ENCODE measurements around the gene SNX4. TPM values are rescaled to one million over a fixed set of nuclear protein-coding genes. Genes with fewer than 3 reads are reported as not detected.
"Not testable (repeated sequence)": the region's sequence is repeated elsewhere in the genome, so short reads cannot be mapped to it uniquely, and the experiment has no call there.

Gene SNX4
- total RNA-seq = 24.6 TPM
- 10 to 100 TPM; 23.0 to 36.6 (median 26.9) TPM for polyA plus RNA-seq

- peaks cover 11% of the 10 kb centered on the region for H3K36me3 Mint-ChIP-seq
Measured at GRCh38 chr3:125519678-125520562, at the start of gene SNX4. Gene SNX4 (minus strand): TSS chr3:125520202. CDS start chr3:125520172, 30 bp downstream.

GRCh38 chr3:125556314-125556713 lies 36.3 kb upstream of the SNX4 start:
- ATAC-seq (ENCODE audit: low read depth in 2 of 2) = no peak
- no peaks in the 10 kb centered on the region for H3K4me1 ChIP-seq (ENCODE audit: control insufficient read depth, insufficient read depth, low read length, poor library complexity, severe bottlenecking)
- H3K9me3 ChIP-seq (ENCODE audit: control insufficient read depth in 2 of 2, low read length in 2 of 2) = no peaks in the 10 kb centered on the region
- H3K27ac Mint-ChIP-seq = peak overlapping the region in 2 of 3 donors; percentile 12 to 52
- peaks cover 0 to 16% (median 6%) of the 10 kb centered on the region in 4 donors for H3K4me1 Mint-ChIP-seq
- DNase-seq = no peak
- H3K36me3 ChIP-seq (ENCODE audit: control insufficient read depth, insufficient read depth, low read length) = peaks cover 34% of the 10 kb centered on the region
- H3K4me3 ChIP-seq (ENCODE audit: low read depth, low read length) = no peak overlapping the region
- H3K27ac ChIP-seq (ENCODE audit: insufficient read depth, low read length, poor library complexity, severe bottlenecking) = no peak overlapping the region
- peaks cover 35% of the 10 kb centered on the region for H3K36me3 Mint-ChIP-seq
- H3K27me3 ChIP-seq (ENCODE audit: control insufficient read depth, insufficient read depth, low read length) = no peaks in the 10 kb centered on the region
- no peak overlapping the region for H3K4me3 Mint-ChIP-seq
- H3K27me3 Mint-ChIP-seq = no peaks in the 10 kb centered on the region
- no peaks in the 10 kb centered on the region for H3K9me3 Mint-ChIP-seq

More at GRCh38 chr3:125519678-125520562, at the start of gene SNX4:
- H3K36me3 ChIP-seq (ENCODE audit: control insufficient read depth, insufficient read depth, low read length) = peaks cover 5% of the 10 kb centered on the region
- peak within 1 kb of the TSS; percentile 91 for H3K4me3 ChIP-seq (ENCODE audit: low read depth, low read length)
- peak within 1 kb of the TSS; percentile 65 for H3K27ac ChIP-seq (ENCODE audit: insufficient read depth, low read length, poor library complexity, severe bottlenecking)
- ATAC-seq (ENCODE audit: low read depth in 2 of 2) = peak; percentile 98
- peak within 1 kb of the TSS; percentile 94 to 100 (median 96) for H3K4me3 Mint-ChIP-seq
- peaks cover 20% of the 10 kb centered on the region for H3K4me1 ChIP-seq (ENCODE audit: control insufficient read depth, insufficient read depth, low read length, poor library complexity, severe bottlenecking)
- H3K9me3 Mint-ChIP-seq = no peaks in the 10 kb centered on the region
- H3K4me1 Mint-ChIP-seq = peaks cover 21 to 50% (median 33%) of the 10 kb centered on the region in 4 donors
- H3K27me3 ChIP-seq (ENCODE audit: control insufficient read depth, insufficient read depth, low read length) = no peaks in the 10 kb centered on the region
- H3K27me3 Mint-ChIP-seq = peaks cover 4% of the 10 kb centered on the region
- no peaks in the 10 kb centered on the region for H3K9me3 ChIP-seq (ENCODE audit: control insufficient read depth in 2 of 2, low read length in 2 of 2)
- peak; percentile 84 to 92 (median 84) for DNase-seq
- peak within 1 kb of the TSS; percentile 87 to 97 (median 97) for H3K27ac Mint-ChIP-seq

- Histone ChIP-seq H3K4me3 (ENCODE audit: low read depth, low read length) (no peak overlapping the region), H3K27me3 (ENCODE audit: control insufficient read depth, insufficient read depth, low read length) (no peaks in the 10 kb centered on the region), H3K4me1 (ENCODE audit: control insufficient read depth, insufficient read depth, low read length, poor library complexity, severe bottlenecking) (no peaks in the 10 kb centered on the region), H3K9me3 (ENCODE audit: control insufficient read depth in 2 of 2, low read length in 2 of 2) (no peaks in the 10 kb centered on the region), H3K36me3 (ENCODE audit: control insufficient read depth, insufficient read depth, low read length) (peaks cover 30% of the 10 kb centered on the region), H3K27ac (ENCODE audit: insufficient read depth, low read length, poor library complexity, severe bottlenecking) (no peak overlapping the region)
- no peaks in the 10 kb centered on the region for H3K27me3 Mint-ChIP-seq
- H3K4me1 Mint-ChIP-seq = peaks cover 0 to 11% (median 6%) of the 10 kb centered on the region in 4 donors
- H3K9me3 Mint-ChIP-seq = no peaks in the 10 kb centered on the region
- DNase-seq (no peak), ATAC-seq (ENCODE audit: low read depth in 2 of 2) (no peak)
- peaks cover 23% of the 10 kb centered on the region for H3K36me3 Mint-ChIP-seq
- peak overlapping the region in 1 of 3 donors; percentile 0 for H3K27ac Mint-ChIP-seq
- no peak overlapping the region for H3K4me3 Mint-ChIP-seq
Measured at GRCh38 chr3:125552401-125552800, 32.4 kb upstream of the SNX4 start.

- peaks cover under 1% of the 10 kb centered on the region for H3K27me3 Mint-ChIP-seq
- Histone ChIP-seq H3K4me3 (ENCODE audit: low read depth, low read length) (no peak overlapping the region), H3K27ac (ENCODE audit: insufficient read depth, low read length, poor library complexity, severe bottlenecking) (no peak overlapping the region), H3K4me1 (ENCODE audit: control insufficient read depth, insufficient read depth, low read length, poor library complexity, severe bottlenecking) (no peaks in the 10 kb centered on the region), H3K36me3 (ENCODE audit: control insufficient read depth, insufficient read depth, low read length) (peaks cover 21% of the 10 kb centered on the region), H3K9me3 (ENCODE audit: control insufficient read depth in 2 of 2, low read length in 2 of 2) (no peaks in the 10 kb centered on the region), H3K27me3 (ENCODE audit: control insufficient read depth, insufficient read depth, low read length) (no peaks in the 10 kb centered on the region)
- DNase-seq (no peak), ATAC-seq (ENCODE audit: low read depth in 2 of 2) (no peak)
- H3K27ac Mint-ChIP-seq = no peak overlapping the region
- H3K36me3 Mint-ChIP-seq = peaks cover 27% of the 10 kb centered on the region
- H3K4me1 Mint-ChIP-seq = peaks cover 0 to 5% (median 1%) of the 10 kb centered on the region in 4 donors
- H3K4me3 Mint-ChIP-seq = no peak overlapping the region
- no peaks in the 10 kb centered on the region for H3K9me3 Mint-ChIP-seq
Measured at GRCh38 chr3:125528920-125529319, 8.9 kb upstream of the SNX4 start.

- Mint-ChIP-seq H3K4me3 (no peak overlapping the region), H3K4me1 (peaks cover 2 to 9% (median 3%) of the 10 kb centered on the region in 4 donors), H3K36me3 (peaks cover 19% of the 10 kb centered on the region), H3K27me3 (peaks cover 4% of the 10 kb centered on the region), H3K9me3 (no peaks in the 10 kb centered on the region), H3K27ac (no peak overlapping the region)
- H3K36me3 ChIP-seq (ENCODE audit: control insufficient read depth, insufficient read depth, low read length) = peaks cover 12% of the 10 kb centered on the region
- H3K4me1 ChIP-seq (ENCODE audit: control insufficient read depth, insufficient read depth, low read length, poor library complexity, severe bottlenecking) = peaks cover 5% of the 10 kb centered on the region
- no peaks in the 10 kb centered on the region for H3K27me3 ChIP-seq (ENCODE audit: control insufficient read depth, insufficient read depth, low read length)
- no peak overlapping the region for H3K27ac ChIP-seq (ENCODE audit: insufficient read depth, low read length, poor library complexity, severe bottlenecking)
- DNase-seq (no peak), ATAC-seq (ENCODE audit: low read depth in 2 of 2) (no peak)
- no peak overlapping the region for H3K4me3 ChIP-seq (ENCODE audit: low read depth, low read length)
- H3K9me3 ChIP-seq (ENCODE audit: control insufficient read depth in 2 of 2, low read length in 2 of 2) = no peaks in the 10 kb centered on the region
Measured at GRCh38 chr3:125525153-125525552, 5.2 kb upstream of the SNX4 start.

- peaks cover 10% of the 10 kb centered on the region for H3K36me3 Mint-ChIP-seq
- Histone ChIP-seq H3K4me1 (ENCODE audit: control insufficient read depth, insufficient read depth, low read length, poor library complexity, severe bottlenecking) (peaks cover 20% of the 10 kb centered on the region), H3K27ac (ENCODE audit: insufficient read depth, low read length, poor library complexity, severe bottlenecking) (peak overlapping the region; percentile 65), H3K4me3 (ENCODE audit: low read depth, low read length) (peak overlapping the region; percentile 91)
- H3K9me3 Mint-ChIP-seq; ATAC-seq (ENCODE audit: low read depth in 2 of 2); DNase-seq; H3K27me3 Mint-ChIP-seq; H3K9me3 ChIP-seq (ENCODE audit: control insufficient read depth in 2 of 2, low read length in 2 of 2); H3K27me3 ChIP-seq (ENCODE audit: control insufficient read depth, insufficient read depth, low read length); H3K36me3 ChIP-seq (ENCODE audit: control insufficient read depth, insufficient read depth, low read length): not testable (repeated sequence)
- peaks cover 21 to 49% (median 30%) of the 10 kb centered on the region in 4 donors for H3K4me1 Mint-ChIP-seq
- H3K27ac Mint-ChIP-seq = peak overlapping the region; percentile 87 to 97 (median 97)
- H3K4me3 Mint-ChIP-seq = peak overlapping the region; percentile 94 to 100 (median 96)
Measured at GRCh38 chr3:125520563-125520919, 539 bp upstream of the SNX4 start.

- Histone ChIP-seq H3K9me3 (ENCODE audit: control insufficient read depth in 2 of 2, low read length in 2 of 2) (no peaks in the 10 kb centered on the region), H3K27me3 (ENCODE audit: control insufficient read depth, insufficient read depth, low read length) (no peaks in the 10 kb centered on the region), H3K27ac (ENCODE audit: insufficient read depth, low read length, poor library complexity, severe bottlenecking) (no peak overlapping the region), H3K36me3 (ENCODE audit: control insufficient read depth, insufficient read depth, low read length) (peaks cover 18% of the 10 kb centered on the region), H3K4me3 (ENCODE audit: low read depth, low read length) (no peak overlapping the region), H3K4me1 (ENCODE audit: control insufficient read depth, insufficient read depth, low read length, poor library complexity, severe bottlenecking) (peaks cover 34% of the 10 kb centered on the region)
- H3K27me3 Mint-ChIP-seq = no peaks in the 10 kb centered on the region
- H3K4me3 Mint-ChIP-seq = peak overlapping the region in 1 of 4 donors; percentile 62
- H3K36me3 Mint-ChIP-seq = peaks cover 24% of the 10 kb centered on the region
- peak overlapping the region in 2 of 3 donors; percentile 31 to 77 for H3K27ac Mint-ChIP-seq
- DNase-seq (no peak), ATAC-seq (ENCODE audit: low read depth in 2 of 2) (no peak)
- peaks cover 39 to 78% (median 60%) of the 10 kb centered on the region in 4 donors for H3K4me1 Mint-ChIP-seq
- H3K9me3 Mint-ChIP-seq = no peaks in the 10 kb centered on the region
Measured at GRCh38 chr3:125515421-125515820, 4.6 kb downstream of the SNX4 start.

Measured in CD4-positive, CD25-positive, alpha-beta regulatory T cell (primary cell).